Activated CD8-positive, alpha-beta memory T cell treated with anti-CD3 and anti-CD28 coated beads, Interleukin-2, amount 50 U/mL, for 1 hour (primary cell): ENCODE data around the gene RIT1.
A peak's percentile ranks its signal among the peaks of the same experiment; 100 is the strongest.

Experiments used
- DNase-seq: peaks from one replicate; pipeline ENCODE4 v3.0.0-alpha.2; 2020; ENCODE audit errors: extremely low read depth

Gene RIT1, protein sequence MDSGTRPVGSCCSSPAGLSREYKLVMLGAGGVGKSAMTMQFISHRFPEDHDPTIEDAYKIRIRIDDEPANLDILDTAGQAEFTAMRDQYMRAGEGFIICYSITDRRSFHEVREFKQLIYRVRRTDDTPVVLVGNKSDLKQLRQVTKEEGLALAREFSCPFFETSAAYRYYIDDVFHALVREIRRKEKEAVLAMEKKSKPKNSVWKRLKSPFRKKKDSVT

DNA sequence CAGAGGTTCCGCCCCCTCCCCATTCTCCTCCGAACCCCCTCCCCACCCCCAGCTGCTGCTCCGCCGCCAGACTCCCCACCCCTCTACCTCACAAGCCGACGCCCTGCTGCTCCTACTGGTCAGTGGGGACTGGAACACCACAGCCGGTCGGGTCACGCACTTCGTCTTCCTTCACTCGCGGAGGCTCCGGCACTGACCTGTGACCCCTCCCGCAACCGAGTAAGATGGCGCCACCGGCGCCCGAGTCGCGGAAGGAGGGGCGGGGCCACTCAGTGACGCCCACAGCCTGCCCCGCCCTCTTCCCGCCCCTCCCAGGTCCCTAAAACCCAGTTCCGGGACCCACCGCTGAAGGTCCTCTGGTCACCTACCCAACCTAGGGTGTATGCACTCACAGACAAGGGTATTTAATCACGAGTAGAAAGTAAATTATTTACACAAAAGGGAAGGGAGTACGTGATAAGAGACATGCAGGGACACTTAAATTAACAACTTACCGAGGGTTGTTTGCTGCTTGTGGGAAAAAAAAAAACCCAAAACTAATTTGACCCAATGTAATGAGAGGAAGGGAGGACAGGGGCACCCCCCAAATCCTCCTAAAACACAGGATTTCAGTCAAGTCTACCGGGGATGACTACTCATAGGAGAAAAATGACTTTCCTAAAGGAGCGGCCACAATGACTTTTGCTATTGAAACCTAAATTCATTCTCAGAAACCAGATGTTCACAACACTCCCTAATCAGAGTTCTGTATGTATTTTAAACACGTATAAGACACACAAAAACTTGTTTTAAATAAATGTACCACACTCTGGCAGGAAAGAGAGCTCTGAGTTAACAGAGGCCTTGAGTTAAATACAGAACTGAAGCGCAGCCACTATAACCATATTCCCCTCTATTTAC lies at the start of gene RIT1:
RIT1 (minus strand) TSS at position 194 of the 900 bp plus-strand sequence. CDS start 588 bp downstream, outside the sequence.
- DNase-seq: peak; percentile 57

DNA sequence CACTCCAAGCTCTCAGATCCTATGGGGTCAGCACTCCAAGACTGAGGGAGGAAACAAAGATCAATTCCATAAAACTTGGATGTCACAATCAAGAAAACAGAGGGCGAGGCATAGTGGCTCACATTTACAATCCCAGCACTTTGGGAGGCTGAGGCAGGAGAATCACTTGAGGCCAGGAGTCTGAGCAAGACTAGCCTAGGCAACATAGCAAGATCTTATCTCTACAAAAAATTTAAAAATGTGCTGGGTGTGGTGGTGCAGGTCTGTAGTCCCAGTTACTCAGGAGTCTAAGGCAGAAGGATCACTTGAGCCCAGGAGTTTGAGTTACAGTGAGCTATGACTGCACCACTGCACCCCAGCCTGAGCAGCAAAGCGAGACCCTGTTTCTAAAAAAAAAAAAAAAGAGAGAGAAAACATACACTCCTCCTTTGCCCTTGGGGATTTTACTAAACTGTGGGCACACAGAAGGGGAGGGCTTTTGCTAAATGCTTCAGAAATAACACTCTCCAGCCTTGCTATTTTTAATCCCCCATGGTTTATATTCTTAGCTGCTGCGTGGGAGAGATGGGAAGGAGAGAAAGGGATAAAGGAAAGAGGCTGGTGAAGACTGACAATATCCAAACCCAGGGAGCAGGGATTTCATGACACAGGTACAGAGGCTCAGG lies 49.1 kb upstream of the RIT1 start:
- no peak for DNase-seq

DNA sequence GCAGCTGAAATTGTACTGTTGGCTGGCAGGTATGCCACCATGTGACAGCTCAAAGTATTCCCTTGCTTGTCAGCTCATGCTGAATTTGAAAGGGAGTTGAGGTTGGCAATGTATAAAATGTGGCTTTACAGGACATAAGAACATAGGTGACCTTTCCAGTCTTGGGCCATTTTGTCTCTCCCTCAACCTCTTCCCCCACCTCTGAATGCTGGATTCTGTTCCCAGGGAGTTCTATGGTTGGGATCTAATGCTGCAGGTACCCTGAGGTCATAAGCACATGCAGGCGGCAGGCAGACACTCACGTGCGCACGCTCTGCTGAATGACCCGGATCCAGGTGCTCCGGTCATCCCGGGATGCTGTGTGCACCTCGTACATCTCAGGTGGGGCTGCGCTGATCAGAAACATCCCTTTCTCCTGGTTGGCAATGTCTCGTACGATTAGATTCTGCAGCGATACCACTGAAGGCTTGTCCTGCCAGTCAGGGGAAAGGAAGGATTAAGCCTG lies 46.3 kb upstream of the RIT1 start:
- DNase-seq: no peak

- no peak for DNase-seq
These were observed 43.5 kb upstream of the RIT1 start for GRCh38 chr1:155954645-155955044.

DNA sequence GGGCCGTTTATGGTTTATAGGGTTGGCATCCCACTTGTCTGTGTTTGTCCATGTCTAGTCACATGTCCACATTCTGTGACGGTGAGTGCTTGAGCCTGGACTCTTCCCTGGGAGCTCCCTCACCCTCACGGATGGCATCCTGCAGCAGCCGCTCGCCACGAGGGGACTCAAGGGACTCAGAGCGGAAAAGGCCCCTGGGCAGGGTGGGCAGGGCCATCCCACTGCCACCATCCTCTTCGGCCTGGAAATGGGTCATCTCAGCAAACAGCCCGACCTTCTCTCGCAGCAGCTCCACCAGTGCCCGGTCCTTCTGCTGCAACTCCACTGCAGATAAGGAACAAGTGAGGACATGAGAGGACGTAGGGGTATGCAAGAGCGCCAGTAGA lies 41.3 kb upstream of the RIT1 start:
- DNase-seq: no peak

GRCh38 chr1:155951753-155952504 lies 40.8 kb upstream of the RIT1 start:
- no peak for DNase-seq

DNA sequence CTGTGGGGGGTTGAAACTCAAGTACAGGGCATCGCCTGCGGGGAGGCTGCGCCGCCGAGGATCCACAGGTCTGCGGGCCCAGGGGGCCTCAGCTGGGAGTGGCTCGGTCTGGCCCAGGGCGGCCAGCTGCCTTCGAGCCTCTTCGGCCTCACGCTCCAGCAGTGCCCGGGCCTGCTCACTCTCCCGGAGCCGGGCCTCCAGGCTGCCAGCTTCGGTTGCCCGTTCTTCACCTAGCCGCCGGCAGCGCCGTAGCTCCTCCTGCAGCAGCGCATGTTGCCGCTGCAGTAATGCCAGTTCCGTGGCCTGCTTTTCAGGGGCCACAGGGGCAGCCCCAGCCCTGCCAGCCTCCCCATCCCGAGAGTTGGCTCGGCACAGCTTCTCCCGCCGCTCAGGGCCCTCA lies 39.7 kb upstream of the RIT1 start:
- no peak for DNase-seq

DNA sequence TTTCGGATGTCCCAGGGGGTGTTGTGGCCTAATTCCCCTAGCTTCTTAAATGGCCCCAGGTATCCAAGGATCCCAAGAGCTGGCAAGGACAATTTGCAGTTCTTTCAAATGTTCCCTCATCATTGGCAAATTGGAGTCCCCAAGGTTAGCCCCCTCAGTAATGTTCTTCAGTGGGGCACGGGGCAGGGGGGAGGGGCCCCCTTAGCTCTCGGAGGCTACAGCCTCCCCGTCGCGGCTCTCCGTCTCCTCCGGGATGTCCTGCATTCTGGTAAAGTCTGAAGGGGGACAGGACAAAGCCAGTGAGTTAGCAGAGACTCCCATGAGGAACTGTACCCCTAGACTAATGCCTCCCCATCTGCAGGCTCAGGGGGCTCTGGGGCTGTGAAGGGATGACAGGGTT lies 36.6 kb upstream of the RIT1 start:
- no peak for DNase-seq

GRCh38 chr1:155947292-155947691 lies 36.1 kb upstream of the RIT1 start:
- no peak for DNase-seq

- DNase-seq: no peak
These were observed 35.6 kb upstream of the RIT1 start for GRCh38 chr1:155946633-155947219.

- DNase-seq: no peak
These were observed 33.3 kb upstream of the RIT1 start for GRCh38 chr1:155944444-155944799.

GRCh38 chr1:155942578-155943141 lies 31.5 kb upstream of the RIT1 start:
- no peak for DNase-seq

GRCh38 chr1:155941845-155942531 lies 30.8 kb upstream of the RIT1 start:
- DNase-seq: no peak

DNA sequence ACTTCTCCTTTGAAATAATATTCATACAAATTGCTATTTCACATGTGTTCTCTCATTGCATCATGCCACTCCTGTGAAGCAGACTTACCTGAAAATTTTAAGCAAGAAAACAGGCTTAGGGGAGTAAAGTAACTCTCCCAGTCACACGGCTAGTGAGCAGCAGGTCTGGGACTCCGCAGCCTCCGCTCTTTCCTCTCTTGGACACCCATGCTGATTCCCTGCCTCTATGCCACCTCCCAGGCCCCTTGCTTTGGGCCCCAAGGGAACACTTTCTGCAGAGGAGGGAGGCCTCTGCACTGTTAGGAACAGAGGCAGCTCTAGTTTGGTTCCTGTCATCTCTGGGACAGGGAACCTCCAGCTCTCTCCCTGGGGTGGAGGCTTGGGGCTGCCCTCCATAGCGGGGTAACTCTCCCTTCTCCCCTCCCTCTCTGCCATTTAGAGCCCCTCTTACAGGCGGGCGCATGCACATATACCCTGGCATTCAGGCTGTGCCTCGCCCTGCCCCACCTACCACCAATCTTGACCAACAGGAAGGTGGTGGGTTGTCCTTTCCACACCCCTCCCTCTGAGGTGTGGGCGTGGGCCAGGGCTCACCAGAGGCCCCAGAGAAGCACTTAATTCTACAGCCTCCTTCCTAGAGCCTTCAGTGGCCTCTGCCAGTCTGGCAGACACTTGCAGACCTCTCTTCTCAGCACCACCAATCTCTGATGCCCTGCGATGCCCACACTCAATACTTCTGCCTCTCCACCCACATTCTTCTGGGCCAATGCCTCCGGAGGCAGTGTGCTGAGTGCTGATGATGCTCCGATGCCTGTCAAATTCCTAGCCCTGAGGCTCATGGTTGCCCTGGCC lies 30.1 kb upstream of the RIT1 start, which contains the start of gene RXFP4:
RXFP4 (plus strand) TSS at position 646 of the 852 bp plus-strand sequence; CDS start at position 718, 72 bp downstream.
- no peak for DNase-seq

DNA sequence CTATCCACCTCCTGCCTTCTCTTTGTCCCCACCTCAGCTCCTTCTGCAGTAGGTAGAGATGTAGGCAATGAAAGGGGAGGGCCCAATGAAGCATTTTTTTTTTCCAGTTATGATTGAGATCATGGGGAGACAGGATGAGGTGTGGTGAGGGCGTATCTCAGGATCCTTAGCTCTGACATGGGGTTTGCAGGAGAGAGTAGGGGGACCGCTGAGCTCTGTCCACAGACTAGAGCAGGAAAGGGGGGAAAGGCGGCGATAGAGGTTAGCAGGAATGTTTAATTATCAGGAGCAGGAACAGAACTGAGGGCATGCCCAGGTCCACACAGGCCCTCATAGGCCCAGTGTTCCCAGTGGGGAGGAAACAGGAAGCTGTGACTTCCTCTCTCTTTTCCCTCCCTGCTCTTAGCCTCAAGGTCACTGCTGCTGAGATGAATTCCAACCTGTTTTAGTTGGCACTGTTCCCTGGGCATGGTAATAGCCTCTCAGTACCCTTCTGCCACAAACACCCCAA lies 29.4 kb upstream of the RIT1 start:
- no peak for DNase-seq

GRCh38 chr1:155938220-155938627 lies 27.1 kb upstream of the RIT1 start:
- no peak for DNase-seq

- DNase-seq: no peak
These were observed 23.9 kb upstream of the RIT1 start for GRCh38 chr1:155934936-155935590.

- peak; percentile 95 for DNase-seq
These were observed 23.2 kb upstream of the RIT1 start, which contains the start of gene KHDC4 for GRCh38 chr1:155934097-155934935. KHDC4 (minus strand) TSS chr1:155934413; CDS start chr1:155934373, 40 bp downstream.
